H9 (cell line): ENCODE measurements around the gene CTNS. TPM values are rescaled to one million over a fixed set of nuclear protein-coding genes. Genes with fewer than 3 reads are reported as not detected.
A peak's percentile ranks its signal among the peaks of the same experiment; 100 is the strongest.

Experiments
- DNase-seq: peaks from one replicate; pipeline ENCODE4 v3.0.0-alpha.2; 2017
- H2AFZ ChIP-seq: one replicate; pipeline ENCODE4 v1.6.1; 2013; ENCODE audit warnings: mild to moderate bottlenecking, low read length, control low read depth, moderate library complexity
- H2AK5ac ChIP-seq: 2 replicates; pipeline ENCODE4 v1.6.1; 2013; ENCODE audit warnings: low read length, control low read depth, mixed read lengths; ENCODE audit not compliant: insufficient read length
- H2BK120ac ChIP-seq: one replicate; pipeline ENCODE4 v1.6.1; 2013; ENCODE audit warnings: low read depth, mild to moderate bottlenecking, low read length, control low read depth, inconsistent platforms; ENCODE audit not compliant: poor library complexity, severe bottlenecking
- H2BK12ac ChIP-seq: 2 replicates; pipeline ENCODE4 v1.6.1; 2013; ENCODE audit warnings: low read length, control low read depth, mixed read lengths, low read depth; ENCODE audit not compliant: insufficient read length
- H2BK15ac ChIP-seq: 2 replicates; pipeline ENCODE4 v1.6.1; 2013; ENCODE audit warnings: low read depth, low read length, control low read depth
- H2BK20ac ChIP-seq: one replicate; pipeline ENCODE4 v1.6.1; 2013; ENCODE audit warnings: low read depth, mild to moderate bottlenecking, low read length, control low read depth, inconsistent platforms; ENCODE audit not compliant: poor library complexity, severe bottlenecking
- H2BK5ac ChIP-seq: 2 replicates; pipeline ENCODE4 v1.6.1; 2013; ENCODE audit warnings: low read length, control low read depth, mixed read lengths; ENCODE audit not compliant: insufficient read length
- H3K14ac ChIP-seq: 2 replicates; pipeline ENCODE4 v1.6.1; 2013; ENCODE audit warnings: low read length, control low read depth; ENCODE audit not compliant: insufficient read depth
- H3K18ac ChIP-seq: 2 replicates; pipeline ENCODE4 v1.6.1; 2013; ENCODE audit warnings: low read depth, mild to moderate bottlenecking, mixed read lengths, low read length, control low read depth; ENCODE audit not compliant: insufficient read length
- H3K23ac ChIP-seq: 2 replicates; pipeline ENCODE4 v1.6.1; 2013; ENCODE audit warnings: low read length, control low read depth, mixed read lengths, low read depth; ENCODE audit not compliant: insufficient read length
- H3K23me2 ChIP-seq: 2 replicates; pipeline ENCODE4 v1.6.1; 2013; ENCODE audit warnings: low read depth, mild to moderate bottlenecking, mixed read lengths, low read length, control low read depth; ENCODE audit not compliant: insufficient read length, poor library complexity, severe bottlenecking
- H3K27ac ChIP-seq: 2 replicates; pipeline ENCODE4 v1.5.1; 2013; ENCODE audit warnings: low read length, control low read depth, mixed read lengths, low read depth; ENCODE audit not compliant: insufficient read length
- H3K27me3 ChIP-seq: 2 replicates; pipeline ENCODE4 v1.6.1; 2013; ENCODE audit warnings: low read length, control low read depth, inconsistent platforms; ENCODE audit not compliant: insufficient read depth
- H3K4ac ChIP-seq: 2 replicates; pipeline ENCODE4 v1.6.1; 2013; ENCODE audit warnings: low read depth, mild to moderate bottlenecking, control low read depth, inconsistent platforms, low read length, moderate library complexity
- H3K4me1 ChIP-seq: 2 replicates; pipeline ENCODE4 v1.6.1; 2013; ENCODE audit warnings: low read length, control low read depth, inconsistent platforms; ENCODE audit not compliant: insufficient read depth
- H3K4me2 ChIP-seq: 2 replicates; pipeline ENCODE4 v1.6.1; 2013; ENCODE audit warnings: low read length, control low read depth, mixed read lengths; ENCODE audit not compliant: insufficient read length, insufficient read depth
- H3K56ac ChIP-seq: 2 replicates; pipeline ENCODE4 v1.6.1; 2013; ENCODE audit warnings: low read depth, mild to moderate bottlenecking, mixed read lengths, low read length, control low read depth; ENCODE audit not compliant: insufficient read length
- H3K79me1 ChIP-seq: 2 replicates; pipeline ENCODE4 v1.6.1; 2013; ENCODE audit warnings: low read depth, mild to moderate bottlenecking, moderate library complexity, low read length, control low read depth, inconsistent platforms; ENCODE audit not compliant: insufficient read depth, poor library complexity, severe bottlenecking
- H3K79me2 ChIP-seq: 2 replicates; pipeline ENCODE4 v1.6.1; 2013; ENCODE audit warnings: low read length, control low read depth, inconsistent platforms; ENCODE audit not compliant: insufficient read depth
- H3K9ac ChIP-seq: 2 replicates; pipeline ENCODE4 v1.6.1; 2013; ENCODE audit warnings: low read length, control low read depth, mixed read lengths; ENCODE audit not compliant: insufficient read length; ENCODE audit errors: extremely low read depth
- H3K9me3 ChIP-seq: one replicate; pipeline ENCODE4 v1.6.1; 2013; ENCODE audit warnings: low read depth, low read length, inconsistent platforms; ENCODE audit not compliant: control insufficient read depth
- H3T11ph ChIP-seq: one replicate; pipeline ENCODE4 v1.6.1; 2013; ENCODE audit warnings: mild to moderate bottlenecking, low read length, control low read depth, inconsistent platforms
- H4K20me1 ChIP-seq: one replicate; pipeline ENCODE4 v1.6.1; 2013; ENCODE audit not compliant: control insufficient read depth, insufficient read length, insufficient read depth
- H4K5ac ChIP-seq: 2 replicates; pipeline ENCODE4 v1.6.1; 2013; ENCODE audit warnings: low read depth, mild to moderate bottlenecking, mixed read lengths, low read length, control low read depth; ENCODE audit not compliant: insufficient read length
- H4K8ac ChIP-seq: replicated peaks from 2 replicates; pipeline ENCODE4 v1.6.1; 2013; ENCODE audit warnings: low read length, control low read depth, mixed read lengths, low read depth; ENCODE audit not compliant: insufficient read length
- H4K91ac ChIP-seq: 2 replicates; pipeline ENCODE4 v1.6.1; 2013; ENCODE audit warnings: low read depth, mild to moderate bottlenecking, moderate library complexity, mixed read lengths, low read length, control low read depth; ENCODE audit not compliant: insufficient read length
- H3K27ac Mint-ChIP-seq, 3 experiments: 2 replicates in 2 of 3; 3 replicates in 1 of 3; pipeline ENCODE4 v1.8.0; 2020 to 2021; ENCODE audit warnings: mixed read lengths in 3 of 3, mild to moderate bottlenecking in 1 of 3, moderate library complexity in 1 of 3
- H3K27me3 Mint-ChIP-seq: 2 replicates; pipeline ENCODE4 v1.8.0; 2021; ENCODE audit warnings: low read depth, mild to moderate bottlenecking, moderate library complexity, mixed read lengths
- H3K36me3 Mint-ChIP-seq, 3 experiments: 2 replicates in 2 of 3; 3 replicates in 1 of 3; pipeline ENCODE4 v1.8.0; 2020 to 2021; ENCODE audit warnings: low read depth in 3 of 3, mixed read lengths in 3 of 3; ENCODE audit not compliant: insufficient read depth in 1 of 3
- H3K4me1 Mint-ChIP-seq, 2 experiments: 2 replicates each; pipeline ENCODE4 v1.8.0; 2020; ENCODE audit warnings: mixed read lengths in 2 of 2
- H3K4me3 Mint-ChIP-seq, 2 experiments: 2 replicates in 1 of 2; 3 replicates in 1 of 2; pipeline ENCODE4 v1.8.0; 2020 to 2021; ENCODE audit warnings: mild to moderate bottlenecking in 2 of 2, mixed read lengths in 2 of 2, moderate library complexity in 1 of 2
- H3K9me3 Mint-ChIP-seq, 2 experiments: 2 replicates in 1 of 2; 3 replicates in 1 of 2; pipeline ENCODE4 v1.8.0; 2020; ENCODE audit warnings: mild to moderate bottlenecking in 2 of 2, mixed read lengths in 2 of 2, moderate library complexity in 1 of 2
- WGBS: extraction: QIAGEN DNeasy Blood & Tissue Kit; methylation state at CpG from one replicate; pipeline ENCODE4 v1.1.7; 2013; ENCODE audit warnings: missing lambda C conversion rate, low lambda C conversion rate, mixed read lengths; ENCODE audit not compliant: insufficient read length; ENCODE audit errors: extremely low coverage; 5-methylcytosine and 5-hydroxymethylcytosine counted together
- total RNA-seq: library from RNA; stranded (reverse); gene quantifications from 2 replicates; pipeline ENCODE4 v1.2.1, GENCODE V29; 2021
- TF ChIP-seq, protein P1 (sequence below): fragments of 200-600 bp; sonication (generic); conservative IDR thresholded peaks from 3 replicates; pipeline ENCODE4 v1.8.0; 2021; ENCODE audit warnings: antibody characterized with exemption, mild to moderate bottlenecking

The CTNS gene
- total RNA-seq, 1 experiment from 2014 or later: 12.8 TPM

DNA sequence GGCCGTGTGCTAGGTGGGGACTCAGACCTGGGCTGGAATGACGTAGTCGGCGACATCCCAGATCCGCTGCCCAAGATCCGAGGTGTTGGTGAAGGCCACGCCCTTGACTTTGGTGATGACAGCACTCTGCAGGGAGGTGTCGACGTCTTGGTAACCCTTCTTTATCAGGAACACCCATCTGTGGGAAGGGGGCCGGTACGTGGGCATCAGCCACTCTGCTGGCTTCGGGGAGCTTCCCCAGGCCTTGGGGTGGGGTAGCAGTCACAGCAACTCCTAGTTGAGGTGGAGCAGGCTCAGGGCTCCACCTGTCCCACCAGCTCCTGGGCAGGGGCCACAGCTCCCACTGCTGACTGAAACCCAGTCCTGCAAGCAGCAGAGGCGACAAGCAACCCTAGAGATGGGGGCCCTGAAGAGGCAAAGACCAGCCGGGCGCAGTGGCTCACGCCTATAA, 55.1 kb downstream of the CTNS start:
- WGBS: no CpG with 5 or more reads among the region's 16 CpGs
- H3K4ac ChIP-seq: no peak overlapping the region
- H4K20me1 ChIP-seq: peaks cover 3% of the 10 kb centered on the region
- no peak overlapping the region for H3K4me2 ChIP-seq
- H4K5ac ChIP-seq: no peak overlapping the region
- H2BK20ac ChIP-seq: no peak overlapping the region
- H3K9me3 Mint-ChIP-seq: no peaks in the 10 kb centered on the region; a peak in 2 of 5 replicates
- no peak overlapping the region for H3K23ac ChIP-seq
- no peak overlapping the region for H4K8ac ChIP-seq
- peaks cover 0 to 4% (median 0%) of the 10 kb centered on the region in 3 experiments; a peak in 1 of 7 replicates for H3K36me3 Mint-ChIP-seq
- H2AFZ ChIP-seq: no peak overlapping the region
- no peak overlapping the region for H3K4me3 Mint-ChIP-seq
- H2BK120ac ChIP-seq: no peak overlapping the region
- H3K4me1 Mint-ChIP-seq: peaks cover 5 to 21% of the 10 kb centered on the region in 2 experiments
- H3K27ac ChIP-seq: no peak overlapping the region
- no peaks in the 10 kb centered on the region for H3K4me1 ChIP-seq
- no peaks in the 10 kb centered on the region for H3K27me3 ChIP-seq
- no peak overlapping the region for H2AK5ac ChIP-seq
- no peaks in the 10 kb centered on the region for H3K79me1 ChIP-seq
- no peak overlapping the region for H3K18ac ChIP-seq
- no peak overlapping the region for H3T11ph ChIP-seq
- no peak overlapping the region for H3K14ac ChIP-seq
- TF ChIP-seq, protein P1, sequence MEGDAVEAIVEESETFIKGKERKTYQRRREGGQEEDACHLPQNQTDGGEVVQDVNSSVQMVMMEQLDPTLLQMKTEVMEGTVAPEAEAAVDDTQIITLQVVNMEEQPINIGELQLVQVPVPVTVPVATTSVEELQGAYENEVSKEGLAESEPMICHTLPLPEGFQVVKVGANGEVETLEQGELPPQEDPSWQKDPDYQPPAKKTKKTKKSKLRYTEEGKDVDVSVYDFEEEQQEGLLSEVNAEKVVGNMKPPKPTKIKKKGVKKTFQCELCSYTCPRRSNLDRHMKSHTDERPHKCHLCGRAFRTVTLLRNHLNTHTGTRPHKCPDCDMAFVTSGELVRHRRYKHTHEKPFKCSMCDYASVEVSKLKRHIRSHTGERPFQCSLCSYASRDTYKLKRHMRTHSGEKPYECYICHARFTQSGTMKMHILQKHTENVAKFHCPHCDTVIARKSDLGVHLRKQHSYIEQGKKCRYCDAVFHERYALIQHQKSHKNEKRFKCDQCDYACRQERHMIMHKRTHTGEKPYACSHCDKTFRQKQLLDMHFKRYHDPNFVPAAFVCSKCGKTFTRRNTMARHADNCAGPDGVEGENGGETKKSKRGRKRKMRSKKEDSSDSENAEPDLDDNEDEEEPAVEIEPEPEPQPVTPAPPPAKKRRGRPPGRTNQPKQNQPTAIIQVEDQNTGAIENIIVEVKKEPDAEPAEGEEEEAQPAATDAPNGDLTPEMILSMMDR: peak; percentile 32; the same call in 2 of the 3 replicates
- H2BK5ac ChIP-seq: no peak overlapping the region
- H3K56ac ChIP-seq: no peak overlapping the region
- H3K9ac ChIP-seq: no peak overlapping the region
- H3K27ac Mint-ChIP-seq: no peak overlapping the region
- H3K9me3 ChIP-seq: no peaks in the 10 kb centered on the region
- no peak overlapping the region for H2BK15ac ChIP-seq
- H4K91ac ChIP-seq: no peak overlapping the region
- H2BK12ac ChIP-seq: no peak overlapping the region
- peak; percentile 86 for DNase-seq
- no peaks in the 10 kb centered on the region for H3K79me2 ChIP-seq
- H3K23me2 ChIP-seq: peaks cover 4% of the 10 kb centered on the region
- H3K27me3 Mint-ChIP-seq: peaks cover 25% of the 10 kb centered on the region
